CD8-positive, alpha-beta memory T cell (primary cell): ENCODE results near the gene ZNF407. TPM values are rescaled to one million over a fixed set of nuclear protein-coding genes. Genes with fewer than 3 reads are reported as not detected.

Experiments used
- CTCF ChIA-PET: fragments of 350-600 bp; sonication (Branson Sonifier 250); formaldehyde crosslinking; loops from one replicate; lab custom pipeline; 2021; ENCODE audit warnings: antibody characterized with exemption; lab: Charles Lee
- POLR2A ChIA-PET: fragments of 350-600 bp; sonication (Branson Sonifier 250); formaldehyde crosslinking; loops from one replicate; lab custom pipeline; 2021; ENCODE audit warnings: antibody characterized with exemption; lab: Charles Lee
- DNase-seq, 5 donors: peaks; one replicate each; pipeline versions ENCODE4 v3.0.0 to v3.0.0-alpha.2; 2020 to 2022; ENCODE audit warnings: mixed read lengths in 1 of 5
- H3K27ac ChIP-seq: one replicate; pipeline ENCODE4 v1.7.0; 2013; ENCODE audit warnings: low read depth, mild to moderate bottlenecking, low read length, moderate library complexity
- H3K27me3 ChIP-seq: 2 replicates; pipeline ENCODE4 v1.7.0; 2013; ENCODE audit warnings: low read length, mild to moderate bottlenecking; ENCODE audit not compliant: insufficient read depth, poor library complexity, severe bottlenecking
- H3K36me3 ChIP-seq: 2 replicates; pipeline ENCODE4 v1.7.0; 2013; ENCODE audit warnings: mild to moderate bottlenecking, low read length, moderate library complexity; ENCODE audit not compliant: insufficient read depth
- H3K4me1 ChIP-seq: 2 replicates; pipeline ENCODE4 v1.7.0; 2013; ENCODE audit warnings: mild to moderate bottlenecking, low read length, moderate library complexity; ENCODE audit not compliant: insufficient read depth
- H3K4me3 ChIP-seq: 2 replicates; pipeline ENCODE4 v1.7.0; 2013; ENCODE audit warnings: mild to moderate bottlenecking, low read length
- H3K9me3 ChIP-seq: 2 replicates; pipeline ENCODE4 v1.7.0; 2013; ENCODE audit warnings: mild to moderate bottlenecking, low read length
- H3K27ac Mint-ChIP-seq, 8 donors: one replicate each; pipeline ENCODE4 v1.8.0; 2020 to 2021; ENCODE audit warnings: mixed read lengths in 8 of 8, mild to moderate bottlenecking in 6 of 8, inconsistent platforms in 3 of 8, moderate library complexity in 3 of 8
- H3K27me3 Mint-ChIP-seq, 2 donors: one replicate each; pipeline ENCODE4 v1.8.0; 2020 to 2021; ENCODE audit warnings: mixed read lengths in 2 of 2, mild to moderate bottlenecking in 1 of 2, moderate library complexity in 1 of 2
- H3K36me3 Mint-ChIP-seq, 3 donors: one replicate each; pipeline ENCODE4 v1.8.0; 2020 to 2021; ENCODE audit warnings: mixed read lengths in 3 of 3, inconsistent platforms in 1 of 3, mild to moderate bottlenecking in 1 of 3
- H3K4me1 Mint-ChIP-seq, 3 donors: one replicate each; pipeline ENCODE4 v1.8.0; 2020 to 2021; ENCODE audit warnings: mixed read lengths in 3 of 3, inconsistent platforms in 1 of 3, mild to moderate bottlenecking in 1 of 3
- H3K4me3 Mint-ChIP-seq, 7 donors: one replicate each; pipeline ENCODE4 v1.8.0; 2020 to 2021; ENCODE audit warnings: mixed read lengths in 7 of 7, mild to moderate bottlenecking in 6 of 7, moderate library complexity in 4 of 7, inconsistent platforms in 2 of 7
- H3K9me3 Mint-ChIP-seq, 5 donors: one replicate each; pipeline ENCODE4 v1.8.0; 2020 to 2022; ENCODE audit warnings: mixed read lengths in 5 of 5, mild to moderate bottlenecking in 3 of 5, moderate library complexity in 2 of 5, inconsistent platforms in 1 of 5
- polyA plus RNA-seq: library from polyadenylated mRNA; unstranded; fragments of 300-500 nt; fragmentation: Illumina TruSeq; gene quantifications from one replicate; pipeline ENCODE4 v1.2.3, GENCODE V29; 2021
- total RNA-seq, 2 experiments: library from RNA; stranded (reverse); gene quantifications; one replicate each; pipeline ENCODE4 v1.2.3, GENCODE V29; 2021

The ZNF407 gene
- total and polyA plus RNA-seq, 3 experiments from 2014 or later = 4.1 to 15.5 (median 14.9) TPM

DNA sequence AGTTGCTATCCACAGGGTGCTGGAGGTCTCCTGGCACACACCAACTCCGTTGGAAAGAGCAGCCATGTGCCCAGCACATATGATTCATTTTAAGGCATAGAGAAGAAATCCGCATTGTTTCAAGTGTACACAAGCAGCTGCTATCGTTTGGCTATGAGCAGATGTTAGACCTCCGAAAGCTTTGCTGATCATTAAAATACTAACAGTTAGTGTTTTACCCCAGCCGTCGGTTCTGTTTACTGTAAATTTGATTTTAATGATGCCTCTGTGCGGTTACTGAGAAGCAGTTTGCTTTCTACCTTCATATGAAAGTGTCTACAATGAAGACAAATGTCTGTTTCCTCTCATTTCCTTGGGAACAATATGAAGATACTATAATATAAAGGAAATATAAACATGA lies 456.4 kb downstream of the ZNF407 start:
- H3K4me1 ChIP-seq = no peaks in the 10 kb centered on the region
- Mint-ChIP-seq H3K27ac (peak overlapping the region in 1 of 8 donors; percentile 26), H3K4me3 (no peak overlapping the region), H3K27me3 (no peaks in the 10 kb centered on the region), H3K9me3 (no peaks in the 10 kb centered on the region), H3K36me3 (peaks cover 0 to 6% (median 6%) of the 10 kb centered on the region in 3 donors), H3K4me1 (peaks cover 0 to 3% (median 0%) of the 10 kb centered on the region in 3 donors)
- H3K27me3 ChIP-seq = no peaks in the 10 kb centered on the region
- POLR2A ChIA-PET = no interaction called here
- no peaks in the 10 kb centered on the region for H3K9me3 ChIP-seq
- no peak overlapping the region for H3K4me3 ChIP-seq
- DNase-seq = no peak
- no peaks in the 10 kb centered on the region for H3K36me3 ChIP-seq
- H3K27ac ChIP-seq = no peak overlapping the region
- CTCF ChIA-PET = no interaction called here

DNA sequence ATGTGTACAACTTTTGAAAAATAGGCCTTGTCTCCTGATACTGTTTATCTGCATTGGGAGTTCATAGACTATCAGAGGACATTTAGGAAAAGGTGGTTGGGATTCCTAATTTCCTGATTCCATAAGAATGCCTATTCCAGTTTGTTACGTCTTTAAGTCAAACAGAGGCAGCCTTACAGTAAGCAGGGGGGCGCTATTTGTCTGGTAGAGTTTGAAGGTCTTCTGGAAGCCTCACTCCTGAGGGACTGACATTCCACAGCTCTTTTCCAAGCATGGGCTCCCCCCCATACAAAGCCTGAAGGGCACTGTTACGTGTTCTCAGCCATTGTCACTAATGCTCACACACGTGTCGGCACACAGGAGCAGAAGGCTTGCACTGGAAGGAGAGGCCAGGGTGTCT lies 456.9 kb downstream of the ZNF407 start:
- H3K9me3 ChIP-seq = no peaks in the 10 kb centered on the region
- H3K27ac ChIP-seq = no peak overlapping the region
- peak overlapping the region in 1 of 8 donors; percentile 43 for H3K27ac Mint-ChIP-seq
- no peak for DNase-seq
- H3K27me3 ChIP-seq = no peaks in the 10 kb centered on the region
- no peaks in the 10 kb centered on the region for H3K27me3 Mint-ChIP-seq
- no peak overlapping the region for H3K4me3 Mint-ChIP-seq
- peaks cover 4 to 9% (median 8%) of the 10 kb centered on the region in 3 donors for H3K36me3 Mint-ChIP-seq
- H3K4me3 ChIP-seq = no peak overlapping the region
- H3K4me1 ChIP-seq = no peaks in the 10 kb centered on the region
- peaks cover 0 to 3% (median 1%) of the 10 kb centered on the region in 3 donors for H3K4me1 Mint-ChIP-seq
- H3K9me3 Mint-ChIP-seq = no peaks in the 10 kb centered on the region
- ChIA-PET POLR2A (no interaction called here), CTCF (no interaction called here)
- H3K36me3 ChIP-seq = no peaks in the 10 kb centered on the region

DNA sequence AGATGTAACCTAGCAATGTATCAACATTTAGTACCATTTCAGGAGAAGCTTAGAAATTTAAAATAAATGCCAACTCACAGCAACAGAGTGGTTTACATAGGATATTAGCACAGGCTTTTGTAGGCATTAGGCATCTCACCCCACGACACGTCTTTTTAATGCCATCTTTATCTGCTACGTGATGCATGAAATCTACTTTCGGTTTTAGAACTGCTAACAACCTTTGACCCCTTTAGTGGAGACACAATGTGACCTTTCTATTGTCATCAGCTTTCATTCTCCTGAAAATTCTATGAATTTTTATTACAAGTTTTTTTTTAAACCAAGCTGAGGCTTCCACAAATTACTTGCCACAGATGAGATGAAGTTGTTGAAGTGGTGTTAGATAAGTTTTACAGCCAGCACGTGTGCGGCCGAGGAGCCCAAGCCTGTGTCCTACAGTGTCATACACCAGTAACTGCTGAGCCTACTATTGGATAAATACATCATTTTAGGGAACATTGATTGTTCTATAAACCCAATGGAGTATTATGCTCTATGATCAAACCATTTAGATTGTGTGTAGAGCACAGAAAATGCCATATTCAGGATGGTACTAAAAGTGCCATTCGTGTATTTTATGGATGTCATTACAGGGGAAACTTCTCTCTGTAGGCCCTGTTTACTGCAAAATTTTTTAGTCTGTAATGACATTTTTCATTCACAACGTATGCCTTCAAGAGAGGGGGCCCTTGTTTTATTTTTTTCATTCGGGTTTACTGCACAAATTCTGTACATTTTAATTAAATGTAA lies 459.7 kb downstream of the ZNF407 start:
- Mint-ChIP-seq H3K27ac (no peak overlapping the region), H3K9me3 (no peaks in the 10 kb centered on the region), H3K27me3 (no peaks in the 10 kb centered on the region), H3K4me1 (peaks cover 0 to 3% (median 1%) of the 10 kb centered on the region in 3 donors), H3K36me3 (peaks cover 10 to 20% (median 15%) of the 10 kb centered on the region in 3 donors), H3K4me3 (peak overlapping the region in 1 of 7 donors; percentile 3)
- no peak overlapping the region for H3K27ac ChIP-seq
- H3K4me3 ChIP-seq = no peak overlapping the region
- H3K27me3 ChIP-seq = no peaks in the 10 kb centered on the region
- no peaks in the 10 kb centered on the region for H3K4me1 ChIP-seq
- ChIA-PET POLR2A (no interaction called here), CTCF (interaction anchor here (0.6 kb wide), 1 partner anchor 16 kb away, joined by 3 read pairs; no protein-coding TSS in a partner anchor)
- H3K9me3 ChIP-seq = no peaks in the 10 kb centered on the region
- no peaks in the 10 kb centered on the region for H3K36me3 ChIP-seq
- DNase-seq = no peak

DNA sequence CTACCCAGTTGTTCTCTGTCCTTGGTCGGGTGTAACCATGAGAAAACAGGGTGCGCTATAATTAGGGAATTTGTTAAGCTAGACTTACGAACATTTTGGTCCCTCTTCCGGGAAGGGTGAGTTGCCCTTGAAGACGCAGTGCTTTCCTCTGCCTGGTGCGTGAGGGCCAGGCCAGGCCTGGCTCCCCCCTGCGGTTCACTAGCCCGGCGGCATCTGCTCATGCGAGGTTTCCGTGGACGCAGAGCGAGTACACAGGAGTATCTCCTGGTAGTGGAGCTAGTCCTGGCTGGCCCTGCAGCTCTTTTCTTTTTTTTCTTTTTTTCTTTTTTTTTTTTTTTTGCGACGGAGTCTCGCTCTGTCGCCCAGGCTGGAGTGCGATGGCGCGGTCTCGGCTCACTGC lies 462.5 kb downstream of the ZNF407 start:
- no peak overlapping the region for H3K4me3 Mint-ChIP-seq
- H3K27me3 Mint-ChIP-seq = no peaks in the 10 kb centered on the region
- H3K9me3 Mint-ChIP-seq = no peaks in the 10 kb centered on the region
- peaks cover 16 to 41% (median 19%) of the 10 kb centered on the region in 3 donors for H3K36me3 Mint-ChIP-seq
- Histone ChIP-seq H3K4me1 (no peaks in the 10 kb centered on the region), H3K9me3 (no peaks in the 10 kb centered on the region), H3K27me3 (no peaks in the 10 kb centered on the region), H3K27ac (no peak overlapping the region), H3K36me3 (no peaks in the 10 kb centered on the region), H3K4me3 (no peak overlapping the region)
- DNase-seq = no peak
- POLR2A ChIA-PET = no interaction called here
- H3K27ac Mint-ChIP-seq = no peak overlapping the region
- H3K4me1 Mint-ChIP-seq = peaks cover 0 to 3% (median 1%) of the 10 kb centered on the region in 3 donors
- CTCF ChIA-PET = interaction anchor here (0.8 kb wide), 1 partner anchor 20 kb away, joined by 3 read pairs; no protein-coding TSS in a partner anchor

DNA sequence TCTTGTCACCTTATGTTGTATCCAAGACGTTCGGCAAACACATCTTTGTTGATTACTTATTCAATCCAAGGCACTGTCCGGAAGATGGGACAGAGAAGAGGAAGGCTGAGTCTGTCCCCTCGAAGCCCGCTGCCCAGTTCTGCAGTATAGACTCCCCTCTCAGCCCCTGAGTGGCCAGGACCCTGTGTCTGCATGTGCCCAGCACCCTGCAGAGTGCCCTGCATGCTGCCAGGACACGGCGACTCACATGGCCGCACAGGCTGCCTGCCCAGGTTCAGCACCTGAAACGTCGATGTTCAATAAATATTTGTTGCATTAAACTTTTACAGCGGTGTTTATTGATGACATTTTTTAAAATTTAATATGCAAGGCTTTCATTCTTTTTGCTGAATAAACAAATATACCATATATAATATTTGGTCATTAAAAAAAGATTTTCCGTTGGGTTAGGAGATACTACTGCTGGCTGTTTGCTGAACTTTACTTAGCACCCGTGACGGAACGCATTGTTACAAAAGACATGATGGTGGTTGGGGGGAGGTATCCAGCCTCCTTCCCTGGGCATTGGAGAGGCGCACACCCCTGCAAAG lies 464.7 kb downstream of the ZNF407 start:
- peak overlapping the region in 3 of 8 donors; percentile 14 to 85 (median 70) for H3K27ac Mint-ChIP-seq
- H3K4me1 Mint-ChIP-seq = peaks cover 0 to 9% (median 1%) of the 10 kb centered on the region in 3 donors
- ChIA-PET POLR2A (no interaction called here), CTCF (no interaction called here)
- Histone ChIP-seq H3K4me3 (no peak overlapping the region), H3K4me1 (no peaks in the 10 kb centered on the region), H3K27ac (no peak overlapping the region), H3K9me3 (no peaks in the 10 kb centered on the region), H3K36me3 (no peaks in the 10 kb centered on the region), H3K27me3 (no peaks in the 10 kb centered on the region)
- no peak overlapping the region for H3K4me3 Mint-ChIP-seq
- peaks cover 19 to 46% (median 22%) of the 10 kb centered on the region in 3 donors for H3K36me3 Mint-ChIP-seq
- H3K9me3 Mint-ChIP-seq = no peaks in the 10 kb centered on the region
- H3K27me3 Mint-ChIP-seq = no peaks in the 10 kb centered on the region
- no peak for DNase-seq

DNA sequence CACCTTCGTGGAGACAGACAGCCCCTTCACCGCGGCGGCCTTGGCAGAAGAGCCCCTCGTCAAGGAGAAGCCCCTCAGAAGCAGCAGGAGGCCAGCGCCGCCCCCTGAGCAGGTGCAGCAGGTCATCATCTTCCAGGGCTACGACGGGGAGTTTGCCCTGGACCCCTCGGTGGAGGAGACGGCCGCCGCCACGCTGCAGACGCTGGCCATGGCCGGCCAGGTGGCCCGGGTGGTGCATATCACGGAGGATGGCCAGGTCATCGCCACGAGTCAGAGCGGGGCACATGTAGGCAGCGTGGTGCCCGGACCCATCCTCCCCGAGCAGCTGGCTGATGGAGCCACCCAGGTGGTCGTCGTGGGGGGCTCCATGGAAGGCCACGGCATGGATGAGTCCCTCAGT lies 465.5 kb downstream of the ZNF407 start:
- CTCF ChIA-PET = no interaction called here
- H3K36me3 ChIP-seq = no peaks in the 10 kb centered on the region
- Mint-ChIP-seq H3K4me1 (peaks cover 5 to 17% (median 8%) of the 10 kb centered on the region in 3 donors), H3K27ac (no peak overlapping the region), H3K36me3 (peaks cover 17 to 46% (median 22%) of the 10 kb centered on the region in 3 donors), H3K27me3 (no peaks in the 10 kb centered on the region), H3K9me3 (no peaks in the 10 kb centered on the region), H3K4me3 (no peak overlapping the region)
- DNase-seq = no peak
- no peaks in the 10 kb centered on the region for H3K9me3 ChIP-seq
- H3K27ac ChIP-seq = no peak overlapping the region
- no peaks in the 10 kb centered on the region for H3K27me3 ChIP-seq
- H3K4me3 ChIP-seq = no peak overlapping the region
- no peaks in the 10 kb centered on the region for H3K4me1 ChIP-seq
- POLR2A ChIA-PET = no interaction called here

DNA sequence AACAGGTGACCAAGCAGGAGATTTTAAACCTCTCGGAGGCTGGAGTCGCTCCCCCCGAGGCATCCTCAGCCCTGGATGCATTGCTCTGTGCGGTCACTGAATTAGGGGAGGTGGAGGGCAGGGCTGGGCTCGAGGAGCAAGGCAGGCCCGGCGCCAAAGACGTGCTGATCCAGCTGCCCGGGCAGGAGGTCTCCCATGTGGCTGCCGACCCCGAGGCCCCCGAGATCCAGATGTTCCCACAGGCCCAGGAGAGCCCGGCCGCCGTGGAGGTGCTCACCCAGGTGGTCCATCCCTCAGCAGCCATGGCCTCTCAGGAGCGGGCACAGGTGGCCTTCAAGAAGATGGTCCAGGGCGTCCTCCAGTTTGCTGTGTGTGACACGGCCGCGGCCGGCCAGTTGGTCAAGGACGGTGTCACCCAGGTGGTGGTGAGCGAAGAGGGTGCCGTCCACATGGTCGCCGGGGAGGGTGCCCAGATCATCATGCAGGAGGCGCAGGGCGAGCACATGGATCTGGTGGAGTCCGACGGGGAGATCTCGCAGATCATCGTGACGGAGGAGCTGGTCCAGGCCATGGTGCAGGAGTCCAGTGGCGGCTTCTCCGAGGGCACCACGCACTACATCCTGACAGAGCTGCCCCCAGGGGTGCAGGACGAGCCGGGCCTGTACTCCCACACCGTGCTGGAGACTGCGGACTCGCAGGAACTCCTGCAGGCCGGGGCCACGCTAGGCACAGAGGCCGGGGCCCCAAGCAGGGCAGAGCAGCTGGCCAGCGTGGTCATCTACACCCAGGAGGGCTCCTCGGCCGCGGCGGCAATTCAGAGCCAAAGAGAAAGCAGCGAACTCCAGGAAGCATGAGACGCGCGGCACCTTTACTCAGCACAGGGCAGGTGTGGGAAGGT lies 466.2 kb downstream of the ZNF407 start:
- H3K36me3 Mint-ChIP-seq = peaks cover 19 to 45% (median 22%) of the 10 kb centered on the region in 3 donors
- peaks cover 10 to 23% (median 12%) of the 10 kb centered on the region in 3 donors for H3K4me1 Mint-ChIP-seq
- no peak overlapping the region for H3K4me3 ChIP-seq
- no peak overlapping the region for H3K27ac ChIP-seq
- H3K36me3 ChIP-seq = no peaks in the 10 kb centered on the region
- no peaks in the 10 kb centered on the region for H3K27me3 ChIP-seq
- DNase-seq = no peak
- ChIA-PET CTCF (no interaction called here), POLR2A (no interaction called here)
- no peaks in the 10 kb centered on the region for H3K9me3 ChIP-seq
- no peaks in the 10 kb centered on the region for H3K27me3 Mint-ChIP-seq
- H3K27ac Mint-ChIP-seq = no peak overlapping the region
- H3K4me1 ChIP-seq = no peaks in the 10 kb centered on the region
- H3K9me3 Mint-ChIP-seq = no peaks in the 10 kb centered on the region
- H3K4me3 Mint-ChIP-seq = no peak overlapping the region
